A549 (cell line): ENCODE data around the gene ARHGAP4. TPM values are rescaled to one million over a fixed set of nuclear protein-coding genes. Genes with fewer than 3 reads are reported as not detected.

Experiments
- ATAC-seq, 2 experiments: fragments of 200-7000 bp in 1 of 2; fragments of >200 bp in 1 of 2; cut with Nextera tagmentation in 1 of 2; cut with Tn5 transposase in 1 of 2; 3 replicates each; pipeline versions ENCODE4 v1.8.0 to v1.9.1; 2018 to 2020; ENCODE audit warnings: mild to moderate bottlenecking in 1 of 2, moderate library complexity in 1 of 2
- CTCF ChIA-PET: fragments of 300-600 bp; sonication (Branson Sonifier 250); formaldehyde crosslinking; extraction: SDS; loops from one replicate; lab custom pipeline; 2021; ENCODE audit warnings: antibody characterized with exemption, inconsistent platforms; lab: Yijun Ruan, JAX
- POLR2A ChIA-PET: fragments of 350-600 bp; formaldehyde crosslinking; extraction: SDS; loops from one replicate; lab custom pipeline; 2021; ENCODE audit warnings: antibody characterized with exemption, inconsistent platforms; lab: Yijun Ruan, JAX
- DNase-seq, 2 experiments: peaks; one replicate each; pipeline versions ENCODE4 v3.0.0 to v3.0.0-alpha.2; 2011 to 2016; ENCODE audit warnings: low read depth in 1 of 2, low spot score in 1 of 2
- FAIRE-seq: peaks from 2 replicates; lab custom pipeline; 2011; peaks lifted over from hg19 to GRCh38; lab: Jason Lieb, UNC
- H3K27ac ChIP-seq, 2 experiments: fragments of >200 bp; sonication (Bioruptor Twin); formaldehyde crosslinking; 3 replicates each; pipeline ENCODE4 v1.5.1; 2016 to 2017
- H3K4me1 ChIP-seq: fragments of >200 bp; sonication (Bioruptor Twin); formaldehyde crosslinking; 3 replicates; pipeline ENCODE4 v1.6.1; 2016
- H3K4me2 ChIP-seq: fragments of >200 bp; sonication (Bioruptor Twin); formaldehyde crosslinking; 3 replicates; pipeline ENCODE4 v1.6.1; 2016
- H3K4me3 ChIP-seq: fragments of >200 bp; sonication (Bioruptor Twin); formaldehyde crosslinking; 3 replicates; pipeline ENCODE4 v1.5.1; 2016
- H3K9me3 ChIP-seq: fragments of >200 bp; sonication (Bioruptor Twin); formaldehyde crosslinking; 3 replicates; pipeline ENCODE4 v1.6.1; 2016
- CBX8 ChIP-seq: fragments of 200-600 bp; sonication (generic); IDR thresholded peaks from 2 replicates; pipeline ENCODE4 v1.6.1; 2016
- CEBPB ChIP-seq, 2 experiments: fragments of >200 bp in 1 of 2; sonication (Bioruptor Twin) in 1 of 2; formaldehyde crosslinking in 1 of 2; IDR thresholded peaks; 2 replicates each; pipeline ENCODE4 v1.6.1; 2012 to 2016
- CHD4 ChIP-seq: fragments of 200-600 bp; sonication (generic); IDR thresholded peaks from 2 replicates; pipeline ENCODE4 v1.6.1; 2016; ENCODE audit warnings: antibody characterized with exemption, mild to moderate bottlenecking, borderline replicate concordance
- EHMT2 ChIP-seq: fragments of 200-600 bp; sonication (generic); IDR thresholded peaks from 2 replicates; pipeline ENCODE4 v1.6.1; 2016; ENCODE audit warnings: antibody characterized with exemption, low read depth, mild to moderate bottlenecking, moderate library complexity
- FOSL2 ChIP-seq, 2 experiments: fragments of 450-650 bp in 1 of 2; fragments of >200 bp in 1 of 2; sonication (Bioruptor Twin) in 1 of 2; formaldehyde crosslinking; IDR thresholded peaks; 2 replicates each; pipeline versions ENCODE4 v1.5.0 to v1.6.1; 2016 to 2020; ENCODE audit warnings: mild to moderate bottlenecking in 1 of 2, moderate library complexity in 1 of 2
- FOXS1 ChIP-seq: fragments of 250-450 bp; sonication (Bioruptor Pico); IDR thresholded peaks from 2 replicates; pipeline ENCODE4 v1.5.0; 2020; ENCODE audit warnings: mild to moderate bottlenecking, moderate library complexity
- GATA3 ChIP-seq: IDR thresholded peaks from 2 replicates; pipeline ENCODE4 v1.6.1; 2012; ENCODE audit warnings: borderline replicate concordance
- HDAC2 ChIP-seq: fragments of 200-600 bp; sonication (generic); IDR thresholded peaks from 2 replicates; pipeline ENCODE4 v1.6.1; 2016
- HEYL ChIP-seq: fragments of 250-450 bp; sonication (Bioruptor Pico); IDR thresholded peaks from 2 replicates; pipeline ENCODE4 v1.8.0; 2021; ENCODE audit warnings: mild to moderate bottlenecking, moderate library complexity
- HOXB5 ChIP-seq: fragments of 250-450 bp; sonication (Bioruptor Pico); IDR thresholded peaks from 2 replicates; pipeline ENCODE4 v1.5.0; 2020; ENCODE audit warnings: mild to moderate bottlenecking, moderate library complexity
- JUN ChIP-seq, 2 experiments: fragments of >200 bp; sonication (Bioruptor Twin); formaldehyde crosslinking; IDR thresholded peaks; 2 replicates in 1 of 2; 3 replicates in 1 of 2; pipeline ENCODE4 v1.6.1; 2016 to 2017
- KDM1A ChIP-seq: fragments of 200-600 bp; sonication (generic); IDR thresholded peaks from 2 replicates; pipeline ENCODE4 v1.6.1; 2016; ENCODE audit warnings: low read depth, mild to moderate bottlenecking
- NFE2L2 ChIP-seq: fragments of 150-350 bp; conservative IDR thresholded peaks from 2 replicates; pipeline ENCODE4 v1.6.1; 2014; ENCODE audit warnings: low read length
- NPAS2 ChIP-seq: fragments of 250-450 bp; sonication (Bioruptor Pico); IDR thresholded peaks from 2 replicates; pipeline ENCODE4 v1.8.0; 2022; ENCODE audit warnings: mild to moderate bottlenecking, moderate library complexity, borderline replicate concordance
- NR3C1 ChIP-seq: fragments of >200 bp; sonication (Bioruptor Twin); formaldehyde crosslinking; IDR thresholded peaks from 3 replicates; pipeline ENCODE4 v1.6.1; 2017
- PHF8 ChIP-seq: fragments of 200-600 bp; sonication (generic); IDR thresholded peaks from 2 replicates; pipeline ENCODE4 v1.6.1; 2016; ENCODE audit warnings: low read depth, mild to moderate bottlenecking, antibody characterized with exemption, moderate library complexity, borderline replicate concordance
- POLR2A ChIP-seq: IDR thresholded peaks from 2 replicates; pipeline ENCODE4 v1.6.1; 2012; ENCODE audit warnings: mild to moderate bottlenecking, low read length
- POLR2AphosphoS2 ChIP-seq: conservative IDR thresholded peaks from 2 replicates; pipeline ENCODE4 v1.6.1; 2012; ENCODE audit warnings: low read length, improper control_type of control experiment, inconsistent platforms
- RNF2 ChIP-seq: fragments of 200-600 bp; sonication (generic); IDR thresholded peaks from 2 replicates; pipeline ENCODE4 v1.6.1; 2016; ENCODE audit warnings: low read depth, mild to moderate bottlenecking, antibody characterized with exemption, moderate library complexity, borderline replicate concordance
- SREBF2 ChIP-seq: fragments of 450-650 bp; IDR thresholded peaks from 2 replicates; pipeline ENCODE4 v1.6.1; 2014; ENCODE audit warnings: mild to moderate bottlenecking, moderate library complexity
- ZC3H11A ChIP-seq: fragments of 450-650 bp; IDR thresholded peaks from 2 replicates; pipeline ENCODE4 v1.6.1; 2014; ENCODE audit warnings: antibody characterized with exemption, mild to moderate bottlenecking
- ZFP36 ChIP-seq: fragments of 450-650 bp; IDR thresholded peaks from 2 replicates; pipeline ENCODE4 v1.6.1; 2014; ENCODE audit warnings: borderline replicate concordance; ENCODE audit not compliant: partially characterized antibody
- ZNF302 ChIP-seq: fragments of 250-450 bp; sonication (Bioruptor Pico); IDR thresholded peaks from 2 replicates; pipeline ENCODE4 v1.9.0; 2021; ENCODE audit warnings: inconsistent platforms, mild to moderate bottlenecking, moderate library complexity
- ZSCAN20 ChIP-seq: fragments of 250-450 bp; sonication (Bioruptor Pico); IDR thresholded peaks from 2 replicates; pipeline ENCODE4 v1.8.0; 2022; ENCODE audit warnings: mild to moderate bottlenecking, moderate library complexity
- WGBS: methylation state at CpG from one replicate; pipeline ENCODE4 v1.1.6; 2017; ENCODE audit errors: missing lambda C conversion rate; 5-methylcytosine and 5-hydroxymethylcytosine counted together
- polyA plus RNA-seq, 4 experiments: library from polyadenylated mRNA; depleted of rRNA in 3 of 4; stranded (reverse); fragments of >200 nt; fragmentation: RNase III in 1 of 4; extraction: RNeasy Plus Mini Kit Qiagen cat#74134 plus additional on column Dnase treatment in 1 of 4; gene quantifications; 2 replicates in 3 of 4; 3 replicates in 1 of 4; pipeline ENCODE4 v1.2.3, GENCODE V29; 2011 to 2017
- TF ChIP-seq, protein P1 (sequence below): fragments of 250-450 bp; sonication (Bioruptor Pico); IDR thresholded peaks from 2 replicates; pipeline ENCODE4 v1.5.0; 2020; ENCODE audit warnings: low read depth, mild to moderate bottlenecking, moderate library complexity
- TF ChIP-seq, protein P2 (sequence below): fragments of 200-600 bp; sonication (generic); IDR thresholded peaks from 2 replicates; pipeline ENCODE4 v1.6.1; 2016; ENCODE audit warnings: antibody characterized with exemption, mild to moderate bottlenecking, moderate library complexity
- TF ChIP-seq, protein P3 (sequence below): fragments of 150-350 bp; IDR thresholded peaks from 2 replicates; pipeline ENCODE4 v1.6.1; 2014; ENCODE audit warnings: low read depth, mild to moderate bottlenecking, low read length
- TF ChIP-seq, protein P4 (sequence below): fragments of >200 bp; sonication (Bioruptor Twin); formaldehyde crosslinking; IDR thresholded peaks from 3 replicates; pipeline ENCODE4 v1.5.1; 2016

Gene ARHGAP4
- polyA plus RNA-seq, 2 of the 4 experiments (the other 2 are of a cell fraction), result 0.78 to 0.98 TPM

GRCh38 chrX:153948847-153949805, 23.1 kb upstream of the ARHGAP4 start:
- 85% methylated on average over 29 of the region's 30 CpGs for WGBS
- CTCF ChIA-PET, result interaction anchor here (0.8 to 17.9 kb wide), 9 partner anchors 10 to 1008 kb away, joined by 3 to 363 read pairs (median 7); partner anchors contain the start of genes ARHGAP4, NAA10 and PLXNB3
- no peaks in the 10 kb centered on the region for H3K9me3 ChIP-seq
- DNase-seq (no peak), FAIRE-seq (no peak), ATAC-seq (no peak)
- no peak overlapping the region for H3K27ac ChIP-seq
- H3K4me2 ChIP-seq, result no peak overlapping the region
- H3K4me1 ChIP-seq, result peaks cover 7% of the 10 kb centered on the region; the same call in 1 of the 3 replicates
- no peak overlapping the region for H3K4me3 ChIP-seq
- POLR2A ChIA-PET, result interaction anchor here (2.4 kb wide), 1 partner anchor 21 kb away, joined by 7 read pairs; no protein-coding TSS in a partner anchor
- TF ChIP-seq ZNF302 (CRISPR knock-in tag) (no peak), NFE2L2 (no peak), FOXS1 (CRISPR knock-in tag) (no peak), HDAC2 (no peak), EHMT2 (no peak), CBX8 (no peak), FOSL2 (IDR thresholded peaks at IDR 0.05) (no peak), FOSL2 (CRISPR knock-in tag; IDR thresholded peaks at IDR 0.05) (no peak), KDM1A (no peak), POLR2A (no peak), SREBF2 (no peak), ZFP36 (no peak), CEBPB (IDR thresholded peaks at IDR 0.05) (no peak), PHF8 (no peak), ZC3H11A (no peak), POLR2AphosphoS2 (no peak), JUN (IDR thresholded peaks at IDR 0.05) (no peak), RNF2 (no peak), HOXB5 (CRISPR knock-in tag) (no peak)
- TF ChIP-seq, protein P1, sequence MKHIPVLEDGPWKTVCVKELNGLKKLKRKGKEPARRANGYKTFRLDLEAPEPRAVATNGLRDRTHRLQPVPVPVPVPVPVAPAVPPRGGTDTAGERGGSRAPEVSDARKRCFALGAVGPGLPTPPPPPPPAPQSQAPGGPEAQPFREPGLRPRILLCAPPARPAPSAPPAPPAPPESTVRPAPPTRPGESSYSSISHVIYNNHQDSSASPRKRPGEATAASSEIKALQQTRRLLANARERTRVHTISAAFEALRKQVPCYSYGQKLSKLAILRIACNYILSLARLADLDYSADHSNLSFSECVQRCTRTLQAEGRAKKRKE, result no peak
- TF ChIP-seq, protein P2, sequence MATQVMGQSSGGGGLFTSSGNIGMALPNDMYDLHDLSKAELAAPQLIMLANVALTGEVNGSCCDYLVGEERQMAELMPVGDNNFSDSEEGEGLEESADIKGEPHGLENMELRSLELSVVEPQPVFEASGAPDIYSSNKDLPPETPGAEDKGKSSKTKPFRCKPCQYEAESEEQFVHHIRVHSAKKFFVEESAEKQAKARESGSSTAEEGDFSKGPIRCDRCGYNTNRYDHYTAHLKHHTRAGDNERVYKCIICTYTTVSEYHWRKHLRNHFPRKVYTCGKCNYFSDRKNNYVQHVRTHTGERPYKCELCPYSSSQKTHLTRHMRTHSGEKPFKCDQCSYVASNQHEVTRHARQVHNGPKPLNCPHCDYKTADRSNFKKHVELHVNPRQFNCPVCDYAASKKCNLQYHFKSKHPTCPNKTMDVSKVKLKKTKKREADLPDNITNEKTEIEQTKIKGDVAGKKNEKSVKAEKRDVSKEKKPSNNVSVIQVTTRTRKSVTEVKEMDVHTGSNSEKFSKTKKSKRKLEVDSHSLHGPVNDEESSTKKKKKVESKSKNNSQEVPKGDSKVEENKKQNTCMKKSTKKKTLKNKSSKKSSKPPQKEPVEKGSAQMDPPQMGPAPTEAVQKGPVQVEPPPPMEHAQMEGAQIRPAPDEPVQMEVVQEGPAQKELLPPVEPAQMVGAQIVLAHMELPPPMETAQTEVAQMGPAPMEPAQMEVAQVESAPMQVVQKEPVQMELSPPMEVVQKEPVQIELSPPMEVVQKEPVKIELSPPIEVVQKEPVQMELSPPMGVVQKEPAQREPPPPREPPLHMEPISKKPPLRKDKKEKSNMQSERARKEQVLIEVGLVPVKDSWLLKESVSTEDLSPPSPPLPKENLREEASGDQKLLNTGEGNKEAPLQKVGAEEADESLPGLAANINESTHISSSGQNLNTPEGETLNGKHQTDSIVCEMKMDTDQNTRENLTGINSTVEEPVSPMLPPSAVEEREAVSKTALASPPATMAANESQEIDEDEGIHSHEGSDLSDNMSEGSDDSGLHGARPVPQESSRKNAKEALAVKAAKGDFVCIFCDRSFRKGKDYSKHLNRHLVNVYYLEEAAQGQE, result no peak

DNA sequence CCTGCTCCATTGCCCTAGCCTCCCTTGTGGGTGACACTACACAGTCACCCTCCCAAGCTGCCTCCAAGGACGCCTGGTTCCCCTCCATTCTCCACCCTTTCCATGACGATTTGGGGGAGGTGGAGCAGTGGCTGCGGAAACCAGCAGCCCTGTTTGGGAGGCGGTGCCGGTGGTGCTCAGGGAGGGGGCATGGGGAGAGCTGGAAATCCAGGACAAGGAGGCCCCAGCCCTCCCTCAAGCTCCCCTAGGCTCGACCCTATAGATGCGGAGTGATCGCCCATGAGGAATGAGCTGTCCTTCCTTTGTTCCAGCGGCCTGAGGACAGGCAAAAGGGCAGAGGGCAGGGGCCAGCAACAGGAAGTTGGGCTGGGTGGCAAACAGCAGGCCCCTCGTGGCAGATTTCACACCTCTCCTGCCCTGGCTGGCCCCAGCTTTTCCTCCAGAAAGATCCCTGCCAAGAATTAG, 22.0 kb upstream of the ARHGAP4 start:
- H3K4me1 ChIP-seq, result peaks cover 3% of the 10 kb centered on the region; the same call in 1 of the 3 replicates
- 69% methylated on average over 10 of the region's 10 CpGs for WGBS
- no peak for FAIRE-seq
- no peak for DNase-seq
- no peak for TF ChIP-seq ZFP36
- TF ChIP-seq, protein P3, sequence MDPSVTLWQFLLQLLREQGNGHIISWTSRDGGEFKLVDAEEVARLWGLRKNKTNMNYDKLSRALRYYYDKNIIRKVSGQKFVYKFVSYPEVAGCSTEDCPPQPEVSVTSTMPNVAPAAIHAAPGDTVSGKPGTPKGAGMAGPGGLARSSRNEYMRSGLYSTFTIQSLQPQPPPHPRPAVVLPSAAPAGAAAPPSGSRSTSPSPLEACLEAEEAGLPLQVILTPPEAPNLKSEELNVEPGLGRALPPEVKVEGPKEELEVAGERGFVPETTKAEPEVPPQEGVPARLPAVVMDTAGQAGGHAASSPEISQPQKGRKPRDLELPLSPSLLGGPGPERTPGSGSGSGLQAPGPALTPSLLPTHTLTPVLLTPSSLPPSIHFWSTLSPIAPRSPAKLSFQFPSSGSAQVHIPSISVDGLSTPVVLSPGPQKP, result no peak
- no peak for TF ChIP-seq NPAS2
- TF ChIP-seq NR3C1, result no peak
- TF ChIP-seq CHD4, result no peak
- no peak for TF ChIP-seq ZSCAN20 (CRISPR knock-in tag)
- TF ChIP-seq ZNF302 (CRISPR knock-in tag), result no peak
- TF ChIP-seq, protein P4, sequence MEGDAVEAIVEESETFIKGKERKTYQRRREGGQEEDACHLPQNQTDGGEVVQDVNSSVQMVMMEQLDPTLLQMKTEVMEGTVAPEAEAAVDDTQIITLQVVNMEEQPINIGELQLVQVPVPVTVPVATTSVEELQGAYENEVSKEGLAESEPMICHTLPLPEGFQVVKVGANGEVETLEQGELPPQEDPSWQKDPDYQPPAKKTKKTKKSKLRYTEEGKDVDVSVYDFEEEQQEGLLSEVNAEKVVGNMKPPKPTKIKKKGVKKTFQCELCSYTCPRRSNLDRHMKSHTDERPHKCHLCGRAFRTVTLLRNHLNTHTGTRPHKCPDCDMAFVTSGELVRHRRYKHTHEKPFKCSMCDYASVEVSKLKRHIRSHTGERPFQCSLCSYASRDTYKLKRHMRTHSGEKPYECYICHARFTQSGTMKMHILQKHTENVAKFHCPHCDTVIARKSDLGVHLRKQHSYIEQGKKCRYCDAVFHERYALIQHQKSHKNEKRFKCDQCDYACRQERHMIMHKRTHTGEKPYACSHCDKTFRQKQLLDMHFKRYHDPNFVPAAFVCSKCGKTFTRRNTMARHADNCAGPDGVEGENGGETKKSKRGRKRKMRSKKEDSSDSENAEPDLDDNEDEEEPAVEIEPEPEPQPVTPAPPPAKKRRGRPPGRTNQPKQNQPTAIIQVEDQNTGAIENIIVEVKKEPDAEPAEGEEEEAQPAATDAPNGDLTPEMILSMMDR, result no peak
- no peak for TF ChIP-seq GATA3
- TF ChIP-seq HEYL (CRISPR knock-in tag), result no peak
- TF ChIP-seq, all 56 proteins: peak for 0
- no peak overlapping the region for H3K4me2 ChIP-seq
- H3K4me3 ChIP-seq, result no peak overlapping the region
- CTCF ChIA-PET, result interaction anchor here (0.7 to 17.9 kb wide), 16 partner anchors 8 to 1006 kb away, joined by 3 to 363 read pairs (median 6); partner anchors contain the start of genes ARHGAP4, NAA10 and PLXNB3
- H3K9me3 ChIP-seq, result no peaks in the 10 kb centered on the region
- ATAC-seq, result peak in 1 of 2 experiments; percentile 2; a peak in 2 of 6 replicates
- POLR2A ChIA-PET, result no interaction called here
- no peak overlapping the region for H3K27ac ChIP-seq
